Endodermal cell (in vitro differentiated cells): ENCODE measurements around the gene RPL19. TPM values are rescaled to one million over a fixed set of nuclear protein-coding genes. Genes with fewer than 3 reads are reported as not detected.

Source experiments
- DNase-seq: peaks from one replicate; pipeline ENCODE4 v3.0.0-alpha.2; 2017
- H3K27ac ChIP-seq: 2 replicates; pipeline ENCODE4 v1.5.1; 2013; ENCODE audit warnings: mild to moderate bottlenecking, low read depth, low read length, moderate library complexity
- H3K27me3 ChIP-seq: 2 replicates; pipeline ENCODE4 v1.6.1; 2013; ENCODE audit warnings: mild to moderate bottlenecking, low read length, moderate library complexity; ENCODE audit not compliant: insufficient read depth, control insufficient read depth, poor library complexity, severe bottlenecking
- H3K36me3 ChIP-seq: 2 replicates; pipeline ENCODE4 v1.7.0; 2013; ENCODE audit warnings: mild to moderate bottlenecking, low read length, moderate library complexity; ENCODE audit not compliant: control insufficient read depth, insufficient read depth
- H3K4me1 ChIP-seq: one replicate; pipeline ENCODE4 v1.7.0; 2013; ENCODE audit warnings: low read length; ENCODE audit not compliant: control insufficient read depth, insufficient read depth
- H3K4me3 ChIP-seq: 2 replicates; pipeline ENCODE4 v1.5.1; 2013; ENCODE audit warnings: mild to moderate bottlenecking, low read length, moderate library complexity
- H3K9ac ChIP-seq: 2 replicates; pipeline ENCODE4 v1.6.1; 2013; ENCODE audit warnings: mild to moderate bottlenecking, low read length, moderate library complexity; ENCODE audit not compliant: poor library complexity, severe bottlenecking; ENCODE audit errors: extremely low read depth
- H3K9me3 ChIP-seq: 2 replicates; pipeline ENCODE4 v1.6.1; 2013; ENCODE audit warnings: mild to moderate bottlenecking, low read length, moderate library complexity; ENCODE audit not compliant: control insufficient read depth
- H3K27ac Mint-ChIP-seq: 2 replicates; pipeline ENCODE4 v1.8.0; 2020; ENCODE audit warnings: mixed read lengths
- H3K27me3 Mint-ChIP-seq: 2 replicates; pipeline ENCODE4 v1.8.0; 2021; ENCODE audit warnings: mild to moderate bottlenecking, mixed read lengths; ENCODE audit not compliant: insufficient read depth
- H3K36me3 Mint-ChIP-seq: 2 replicates; pipeline ENCODE4 v1.8.0; 2020; ENCODE audit warnings: low read depth, mixed read lengths
- H3K4me1 Mint-ChIP-seq: 2 replicates; pipeline ENCODE4 v1.8.0; 2020; ENCODE audit warnings: mixed read lengths
- H3K4me3 Mint-ChIP-seq: 2 replicates; pipeline ENCODE4 v1.8.0; 2020; ENCODE audit warnings: mild to moderate bottlenecking, moderate library complexity, mixed read lengths
- H3K9me3 Mint-ChIP-seq: 2 replicates; pipeline ENCODE4 v1.8.0; 2020; ENCODE audit warnings: mild to moderate bottlenecking, mixed read lengths
- WGBS, 2 experiments: methylation state at CpG; one replicate each; pipeline versions ENCODE4 v1.1.5 to v1.1.7; 2013; ENCODE audit warnings: missing lambda C conversion rate in 2 of 2, mixed read lengths in 1 of 2; ENCODE audit not compliant: insufficient coverage in 1 of 2, insufficient read length in 1 of 2; 5-methylcytosine and 5-hydroxymethylcytosine counted together
- total RNA-seq, 2 donors: library from RNA; stranded (reverse); fragmentation: NEBNext Ultra II Directional in 1 of 2; extraction: Animal tissue kit (Norgen Biotek cat#: 25700) in 1 of 2; gene quantifications; 2 replicates in 1 of 2; 3 replicates in 1 of 2; pipeline ENCODE4 v1.2.1, GENCODE V29; 2021
- TF ChIP-seq, protein P1 (sequence below): fragments of 200-600 bp; sonication (generic); conservative IDR thresholded peaks from 2 replicates; pipeline ENCODE4 v1.5.0; 2021; ENCODE audit warnings: antibody characterized with exemption, mild to moderate bottlenecking

RPL19 gene
- total RNA-seq, 2 donors from 2014 or later: 1,782 to 1,829 TPM

DNA sequence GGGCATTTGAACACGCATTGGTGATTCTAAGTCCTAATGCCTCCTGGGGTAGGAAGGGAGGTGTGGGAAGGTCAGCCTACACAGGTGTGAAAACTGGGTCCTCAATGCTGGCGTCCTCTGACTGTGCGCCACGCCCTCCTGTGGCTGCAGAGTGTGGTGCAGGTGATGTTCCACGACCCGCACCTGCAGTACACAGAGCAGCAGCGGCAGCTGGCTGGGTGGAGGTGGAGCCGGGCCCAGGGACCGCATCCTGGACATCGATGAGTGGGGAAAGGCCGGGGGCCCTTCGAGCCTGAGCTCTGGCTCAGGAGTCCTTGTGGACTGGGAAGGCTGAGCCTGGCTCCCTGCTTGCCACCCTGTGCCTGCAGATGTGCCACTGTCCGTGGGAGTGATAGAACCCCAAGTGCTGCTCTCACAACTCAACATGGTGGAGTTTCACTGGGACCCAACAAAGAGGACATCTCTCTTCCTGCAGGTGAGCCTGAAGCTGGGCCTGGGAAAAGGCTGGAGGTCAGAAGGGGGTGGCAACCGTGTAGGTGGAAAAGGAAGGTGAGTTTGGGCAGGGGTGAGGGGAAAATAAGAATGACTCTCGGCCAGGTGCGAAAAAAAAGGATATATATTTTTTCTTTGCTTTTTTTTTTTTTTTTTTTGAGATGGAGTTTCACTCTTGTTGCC lies 39.7 kb downstream of the RPL19 start:
- no peaks in the 10 kb centered on the region for H3K36me3 Mint-ChIP-seq
- no peaks in the 10 kb centered on the region for H3K9me3 ChIP-seq
- H3K4me3 Mint-ChIP-seq: no peak overlapping the region
- H3K27me3 Mint-ChIP-seq: peaks cover 4% of the 10 kb centered on the region
- peaks cover 12% of the 10 kb centered on the region for H3K4me1 Mint-ChIP-seq
- no peak overlapping the region for H3K27ac ChIP-seq
- H3K27me3 ChIP-seq: no peaks in the 10 kb centered on the region
- WGBS, 2 experiments: 36 to 38% methylated on average over 15 to 16 of the region's 16 CpGs
- no peak overlapping the region for H3K4me3 ChIP-seq
- H3K36me3 ChIP-seq: no peaks in the 10 kb centered on the region
- H3K9ac ChIP-seq: no peak overlapping the region
- TF ChIP-seq, protein P1, sequence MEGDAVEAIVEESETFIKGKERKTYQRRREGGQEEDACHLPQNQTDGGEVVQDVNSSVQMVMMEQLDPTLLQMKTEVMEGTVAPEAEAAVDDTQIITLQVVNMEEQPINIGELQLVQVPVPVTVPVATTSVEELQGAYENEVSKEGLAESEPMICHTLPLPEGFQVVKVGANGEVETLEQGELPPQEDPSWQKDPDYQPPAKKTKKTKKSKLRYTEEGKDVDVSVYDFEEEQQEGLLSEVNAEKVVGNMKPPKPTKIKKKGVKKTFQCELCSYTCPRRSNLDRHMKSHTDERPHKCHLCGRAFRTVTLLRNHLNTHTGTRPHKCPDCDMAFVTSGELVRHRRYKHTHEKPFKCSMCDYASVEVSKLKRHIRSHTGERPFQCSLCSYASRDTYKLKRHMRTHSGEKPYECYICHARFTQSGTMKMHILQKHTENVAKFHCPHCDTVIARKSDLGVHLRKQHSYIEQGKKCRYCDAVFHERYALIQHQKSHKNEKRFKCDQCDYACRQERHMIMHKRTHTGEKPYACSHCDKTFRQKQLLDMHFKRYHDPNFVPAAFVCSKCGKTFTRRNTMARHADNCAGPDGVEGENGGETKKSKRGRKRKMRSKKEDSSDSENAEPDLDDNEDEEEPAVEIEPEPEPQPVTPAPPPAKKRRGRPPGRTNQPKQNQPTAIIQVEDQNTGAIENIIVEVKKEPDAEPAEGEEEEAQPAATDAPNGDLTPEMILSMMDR: peak; percentile 88
- H3K4me1 ChIP-seq: no peaks in the 10 kb centered on the region
- H3K27ac Mint-ChIP-seq: peak overlapping the region; percentile 55
- DNase-seq: peak; percentile 98
- no peaks in the 10 kb centered on the region for H3K9me3 Mint-ChIP-seq

DNA sequence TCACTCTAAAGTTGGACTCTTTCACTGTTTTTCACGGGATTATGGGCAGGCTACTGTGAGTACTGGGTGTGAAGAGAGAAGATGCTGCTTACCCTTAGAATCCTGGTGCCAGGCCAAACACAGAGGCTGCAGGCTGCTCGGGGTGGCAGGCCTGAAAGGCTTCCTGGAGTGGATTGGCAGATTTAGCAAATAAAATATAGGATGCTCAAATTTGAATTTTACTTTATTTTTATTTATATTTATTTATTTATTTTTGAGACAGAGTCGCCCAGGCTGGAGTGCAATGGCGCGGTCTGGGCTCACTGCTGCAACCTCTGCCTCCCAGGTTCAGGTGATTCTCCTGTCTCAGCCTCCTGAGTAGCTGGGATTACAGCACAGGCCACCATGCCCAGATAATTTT lies 40.5 kb downstream of the RPL19 start:
- no peak overlapping the region for H3K27ac ChIP-seq
- Mint-ChIP-seq H3K27ac (no peak overlapping the region), H3K27me3 (peaks cover 4% of the 10 kb centered on the region), H3K9me3 (no peaks in the 10 kb centered on the region), H3K4me3 (no peak overlapping the region), H3K36me3 (no peaks in the 10 kb centered on the region), H3K4me1 (peaks cover 11% of the 10 kb centered on the region)
- TF ChIP-seq, protein P1: no peak
- 40 to 95% methylated on average over 1 to 5 of the region's 5 CpGs for WGBS, 2 experiments
- H3K4me1 ChIP-seq: no peaks in the 10 kb centered on the region
- no peak for DNase-seq
- no peak overlapping the region for H3K4me3 ChIP-seq
- H3K9ac ChIP-seq: no peak overlapping the region
- H3K36me3 ChIP-seq: no peaks in the 10 kb centered on the region
- no peaks in the 10 kb centered on the region for H3K27me3 ChIP-seq
- no peaks in the 10 kb centered on the region for H3K9me3 ChIP-seq

DNA sequence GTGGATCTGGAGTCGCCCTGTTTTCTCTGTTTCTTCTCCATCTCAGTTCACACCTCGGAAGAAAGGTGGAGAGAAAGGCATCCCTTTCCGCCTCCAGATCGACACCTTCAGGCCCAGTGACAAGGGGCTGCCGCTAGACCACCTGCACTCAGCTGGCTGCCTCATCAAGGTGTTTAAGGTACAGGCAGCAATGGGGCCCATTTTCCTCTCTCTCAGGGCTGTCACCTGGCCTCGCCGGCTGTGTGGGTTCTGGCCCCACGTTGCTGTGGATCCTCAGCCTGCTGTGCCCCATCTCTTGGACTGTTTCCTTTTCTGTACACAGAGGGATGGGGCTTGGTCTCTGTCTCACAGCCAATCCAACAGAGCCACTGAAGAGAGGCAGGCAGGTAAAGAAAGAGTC lies 43.1 kb downstream of the RPL19 start:
- DNase-seq: peak; percentile 54
- H3K4me1 Mint-ChIP-seq: peaks cover 18% of the 10 kb centered on the region
- peaks cover 4% of the 10 kb centered on the region for H3K27me3 Mint-ChIP-seq
- Histone ChIP-seq H3K9ac (no peak overlapping the region), H3K4me3 (no peak overlapping the region), H3K9me3 (no peaks in the 10 kb centered on the region), H3K4me1 (no peaks in the 10 kb centered on the region), H3K27ac (no peak overlapping the region), H3K36me3 (no peaks in the 10 kb centered on the region), H3K27me3 (no peaks in the 10 kb centered on the region)
- TF ChIP-seq, protein P1: no peak
- no peaks in the 10 kb centered on the region for H3K9me3 Mint-ChIP-seq
- no peak overlapping the region for H3K27ac Mint-ChIP-seq
- WGBS, 2 experiments: 83 to 91% methylated on average over 8 of the region's 8 CpGs
- no peaks in the 10 kb centered on the region for H3K36me3 Mint-ChIP-seq
- H3K4me3 Mint-ChIP-seq: no peak overlapping the region
